Endodermal cell (in vitro differentiated cells): ENCODE data around the gene GABRG3. TPM values are rescaled to one million over a fixed set of nuclear protein-coding genes. Genes with fewer than 3 reads are reported as not detected.

Experiments
- DNase-seq: peaks from one replicate; pipeline ENCODE4 v3.0.0-alpha.2; 2017
- H3K27ac ChIP-seq: 2 replicates; pipeline ENCODE4 v1.5.1; 2013; ENCODE audit warnings: mild to moderate bottlenecking, low read depth, low read length, moderate library complexity
- H3K27me3 ChIP-seq: 2 replicates; pipeline ENCODE4 v1.6.1; 2013; ENCODE audit warnings: mild to moderate bottlenecking, low read length, moderate library complexity; ENCODE audit not compliant: insufficient read depth, control insufficient read depth, poor library complexity, severe bottlenecking
- H3K36me3 ChIP-seq: 2 replicates; pipeline ENCODE4 v1.7.0; 2013; ENCODE audit warnings: mild to moderate bottlenecking, low read length, moderate library complexity; ENCODE audit not compliant: control insufficient read depth, insufficient read depth
- H3K4me1 ChIP-seq: one replicate; pipeline ENCODE4 v1.7.0; 2013; ENCODE audit warnings: low read length; ENCODE audit not compliant: control insufficient read depth, insufficient read depth
- H3K4me3 ChIP-seq: 2 replicates; pipeline ENCODE4 v1.5.1; 2013; ENCODE audit warnings: mild to moderate bottlenecking, low read length, moderate library complexity
- H3K9ac ChIP-seq: 2 replicates; pipeline ENCODE4 v1.6.1; 2013; ENCODE audit warnings: mild to moderate bottlenecking, low read length, moderate library complexity; ENCODE audit not compliant: poor library complexity, severe bottlenecking; ENCODE audit errors: extremely low read depth
- H3K9me3 ChIP-seq: 2 replicates; pipeline ENCODE4 v1.6.1; 2013; ENCODE audit warnings: mild to moderate bottlenecking, low read length, moderate library complexity; ENCODE audit not compliant: control insufficient read depth
- H3K27ac Mint-ChIP-seq: 2 replicates; pipeline ENCODE4 v1.8.0; 2020; ENCODE audit warnings: mixed read lengths
- H3K27me3 Mint-ChIP-seq: 2 replicates; pipeline ENCODE4 v1.8.0; 2021; ENCODE audit warnings: mild to moderate bottlenecking, mixed read lengths; ENCODE audit not compliant: insufficient read depth
- H3K36me3 Mint-ChIP-seq: 2 replicates; pipeline ENCODE4 v1.8.0; 2020; ENCODE audit warnings: low read depth, mixed read lengths
- H3K4me1 Mint-ChIP-seq: 2 replicates; pipeline ENCODE4 v1.8.0; 2020; ENCODE audit warnings: mixed read lengths
- H3K4me3 Mint-ChIP-seq: 2 replicates; pipeline ENCODE4 v1.8.0; 2020; ENCODE audit warnings: mild to moderate bottlenecking, moderate library complexity, mixed read lengths
- H3K9me3 Mint-ChIP-seq: 2 replicates; pipeline ENCODE4 v1.8.0; 2020; ENCODE audit warnings: mild to moderate bottlenecking, mixed read lengths
- CTCF ChIP-seq: fragments of 200-600 bp; sonication (generic); conservative IDR thresholded peaks from 2 replicates; pipeline ENCODE4 v1.5.0; 2021; ENCODE audit warnings: antibody characterized with exemption, mild to moderate bottlenecking
- WGBS, 2 experiments: methylation state at CpG; one replicate each; pipeline versions ENCODE4 v1.1.5 to v1.1.7; 2013; ENCODE audit warnings: missing lambda C conversion rate in 2 of 2, mixed read lengths in 1 of 2; ENCODE audit not compliant: insufficient coverage in 1 of 2, insufficient read length in 1 of 2; 5-methylcytosine and 5-hydroxymethylcytosine counted together
- total RNA-seq, 2 donors: library from RNA; stranded (reverse); fragmentation: NEBNext Ultra II Directional in 1 of 2; extraction: Animal tissue kit (Norgen Biotek cat#: 25700) in 1 of 2; gene quantifications; 2 replicates in 1 of 2; 3 replicates in 1 of 2; pipeline ENCODE4 v1.2.1, GENCODE V29; 2021

Gene GABRG3
- total RNA-seq, 2 donors from 2014 or later, result 0.48 to 0.84 TPM

GRCh38 chr15:27293607-27294006, 322.6 kb downstream of the GABRG3 start:
- Histone ChIP-seq H3K27ac (no peak overlapping the region), H3K9me3 (no peaks in the 10 kb centered on the region), H3K36me3 (no peaks in the 10 kb centered on the region), H3K4me3 (no peak overlapping the region), H3K9ac (no peak overlapping the region), H3K4me1 (no peaks in the 10 kb centered on the region), H3K27me3 (no peaks in the 10 kb centered on the region)
- no peak for TF ChIP-seq CTCF
- Mint-ChIP-seq H3K27me3 (no peaks in the 10 kb centered on the region), H3K27ac (no peak overlapping the region), H3K9me3 (no peaks in the 10 kb centered on the region), H3K36me3 (no peaks in the 10 kb centered on the region), H3K4me3 (no peak overlapping the region), H3K4me1 (no peaks in the 10 kb centered on the region)
- WGBS, 2 experiments, result 96 to 100% methylated on average over 1 of the region's 1 CpG
- DNase-seq, result no peak

- no peaks in the 10 kb centered on the region for H3K9me3 ChIP-seq
- H3K36me3 ChIP-seq, result no peaks in the 10 kb centered on the region
- WGBS, 2 experiments, result 78 to 80% methylated on average over 3 to 5 of the region's 5 CpGs
- no peaks in the 10 kb centered on the region for H3K27me3 ChIP-seq
- no peak overlapping the region for H3K9ac ChIP-seq
- Mint-ChIP-seq H3K27me3 (no peaks in the 10 kb centered on the region), H3K4me3 (no peak overlapping the region), H3K27ac (no peak overlapping the region), H3K4me1 (peaks cover 9% of the 10 kb centered on the region), H3K36me3 (no peaks in the 10 kb centered on the region), H3K9me3 (peaks cover 1% of the 10 kb centered on the region)
- no peak overlapping the region for H3K27ac ChIP-seq
- no peak overlapping the region for H3K4me3 ChIP-seq
- TF ChIP-seq CTCF, result no peak
- peaks cover 8% of the 10 kb centered on the region for H3K4me1 ChIP-seq
- DNase-seq, result no peak
Observed at GRCh38 chr15:27317736-27318135, 346.8 kb downstream of the GABRG3 start.

GRCh38 chr15:27323801-27324200, 352.8 kb downstream of the GABRG3 start:
- Histone ChIP-seq H3K9ac (no peak overlapping the region), H3K27me3 (no peaks in the 10 kb centered on the region), H3K4me1 (no peaks in the 10 kb centered on the region), H3K36me3 (no peaks in the 10 kb centered on the region), H3K4me3 (no peak overlapping the region), H3K27ac (no peak overlapping the region), H3K9me3 (no peaks in the 10 kb centered on the region)
- H3K27me3 Mint-ChIP-seq, result no peaks in the 10 kb centered on the region
- DNase-seq, result no peak
- no peaks in the 10 kb centered on the region for H3K36me3 Mint-ChIP-seq
- no peaks in the 10 kb centered on the region for H3K9me3 Mint-ChIP-seq
- peaks cover 8% of the 10 kb centered on the region for H3K4me1 Mint-ChIP-seq
- no peak overlapping the region for H3K27ac Mint-ChIP-seq
- TF ChIP-seq CTCF, result no peak
- no peak overlapping the region for H3K4me3 Mint-ChIP-seq
- 93 to 97% methylated on average over 4 to 9 of the region's 9 CpGs for WGBS, 2 experiments
